Stimulated activated CD8-positive, alpha-beta memory T cell treated with anti-CD3 and anti-CD28 coated beads, Interleukin-4, amount 100 ng/mL, for 1 hour (primary cell): ENCODE results near the gene NFIL3.
"Not testable (repeated sequence)": the region's sequence is repeated elsewhere in the genome, so short reads cannot be mapped to it uniquely, and the experiment has no call there.

Experiments used
- DNase-seq, 2 donors: peaks; one replicate each; pipeline ENCODE4 v3.0.0-alpha.2; 2020; ENCODE audit warnings: low read depth in 2 of 2, low spot score in 1 of 2

Gene NFIL3

GRCh38 chr9:91395553-91396471 is 27.8 kb downstream of the NFIL3 start:
- DNase-seq: no peak

GRCh38 chr9:91395106-91395552 is 28.5 kb downstream of the NFIL3 start:
- DNase-seq: no peak

GRCh38 chr9:91393826-91394225 is 29.8 kb downstream of the NFIL3 start:
- no peak for DNase-seq

- no peak for DNase-seq
Observed at GRCh38 chr9:91392435-91392834, 31.2 kb downstream of the NFIL3 start.

GRCh38 chr9:91391818-91392217 is 31.8 kb downstream of the NFIL3 start:
- no peak for DNase-seq

- no peak for DNase-seq
Observed at GRCh38 chr9:91391412-91391811, 32.2 kb downstream of the NFIL3 start.

GRCh38 chr9:91389686-91390085 is 33.9 kb downstream of the NFIL3 start:
- not testable (repeated sequence) for DNase-seq

GRCh38 chr9:91386765-91387164 is 36.9 kb downstream of the NFIL3 start:
- DNase-seq: no peak

- no peak for DNase-seq
Observed at GRCh38 chr9:91384954-91385353, 38.7 kb downstream of the NFIL3 start.

GRCh38 chr9:91383577-91383976 is 40.1 kb downstream of the NFIL3 start:
- no peak for DNase-seq

GRCh38 chr9:91382298-91382697 is 41.3 kb downstream of the NFIL3 start:
- no peak for DNase-seq

- no peak for DNase-seq
Observed at GRCh38 chr9:91379426-91379825, 44.2 kb downstream of the NFIL3 start.

GRCh38 chr9:91378695-91379127 is 44.9 kb downstream of the NFIL3 start:
- DNase-seq: no peak

GRCh38 chr9:91378054-91378453 is 45.6 kb downstream of the NFIL3 start:
- not testable (repeated sequence) for DNase-seq

GRCh38 chr9:91376239-91376638 is 47.4 kb downstream of the NFIL3 start:
- DNase-seq: no peak

GRCh38 chr9:91374939-91375338 is 48.7 kb downstream of the NFIL3 start:
- DNase-seq: no peak

GRCh38 chr9:91371894-91372293 is 51.7 kb downstream of the NFIL3 start:
- no peak for DNase-seq

- DNase-seq: not testable (repeated sequence)
Observed at GRCh38 chr9:91370006-91370405, 53.6 kb downstream of the NFIL3 start.

- DNase-seq: no peak
Observed at GRCh38 chr9:91364702-91365101, 58.9 kb downstream of the NFIL3 start.

- DNase-seq: no peak
Observed at GRCh38 chr9:91364005-91364404, 59.6 kb downstream of the NFIL3 start.

- no peak for DNase-seq
Observed at GRCh38 chr9:91362051-91362611, 61.5 kb downstream of the NFIL3 start.

- peak; percentile 60 to 70 for DNase-seq
Observed at GRCh38 chr9:91361291-91362050, 62.2 kb downstream of the NFIL3 start, which contains the start of gene AUH. TSS of gene AUH (minus strand) at chr9:91361918. CDS start at chr9:91361889, 29 bp downstream.
